ENCODE measurements around the gene ENOPH1. TPM values are rescaled to one million over a fixed set of nuclear protein-coding genes. Genes with fewer than 3 reads are reported as not detected.

ENOPH1 gene
- total RNA-seq, 1 donor from 2014 or later = 108 TPM

GRCh38 chr4:82500435-82501153 lies 70.2 kb downstream of the ENOPH1 start:
- FAIRE-seq (no peak), DNase-seq (ENCODE audit: low spot score in 2 of 2) (no peak)

GRCh38 chr4:82501154-82501442 lies 70.7 kb downstream of the ENOPH1 start:
- FAIRE-seq = no peak
- no peak for DNase-seq (ENCODE audit: low spot score in 2 of 2)

- DNase-seq (ENCODE audit: low spot score in 2 of 2) = no peak
- no peak for FAIRE-seq
Measured at GRCh38 chr4:82508011-82508410, 77.6 kb downstream of the ENOPH1 start.

GRCh38 chr4:82508806-82509428 lies 78.5 kb downstream of the ENOPH1 start:
- FAIRE-seq = no peak
- no peak for DNase-seq (ENCODE audit: low spot score in 2 of 2)

- no peak for FAIRE-seq
- no peak for DNase-seq (ENCODE audit: low spot score in 2 of 2)
Measured at GRCh38 chr4:82510216-82510615, 79.8 kb downstream of the ENOPH1 start.

Small RNA genes lying within 50 kb of the gene (small RNA-seq; reads per million reads assigned to genes)
- not detected for gene RF00150

Other genes with a start within 250 kb of the ENOPH1 start
- 49.3 TPM for gene HNRNPD, start 56.6 kb upstream of the ENOPH1 start, total RNA-seq
- 314 TPM for gene HNRNPDL, start 128 bp upstream of the ENOPH1 start, total RNA-seq
- gene TMEM150C, start 131.4 kb downstream of the ENOPH1 start, total RNA-seq = 74.2 TPM

Measured in frontal cortex (tissue), 4 donors.